Sigmoid colon (tissue), 4 donors: ENCODE measurements around the gene EHD1.

Experiments
- EP300 ChIP-seq, 4 donors: sonication (generic); formaldehyde crosslinking; IDR thresholded peaks; one replicate each; pipeline ENCODE4 v1.6.1; 2017; ENCODE audit warnings: antibody characterized with exemption in 4 of 4
- TF ChIP-seq, protein P1 (sequence below), 4 experiments: fragments of 450-650 bp in 3 of 4; fragments of 200-600 bp in 1 of 4; IDR thresholded peaks; one replicate each; pipeline ENCODE4 v1.5.1; 2016 to 2019; ENCODE audit warnings: antibody characterized with exemption in 4 of 4, mild to moderate bottlenecking in 3 of 4, moderate library complexity in 2 of 4

DNA sequence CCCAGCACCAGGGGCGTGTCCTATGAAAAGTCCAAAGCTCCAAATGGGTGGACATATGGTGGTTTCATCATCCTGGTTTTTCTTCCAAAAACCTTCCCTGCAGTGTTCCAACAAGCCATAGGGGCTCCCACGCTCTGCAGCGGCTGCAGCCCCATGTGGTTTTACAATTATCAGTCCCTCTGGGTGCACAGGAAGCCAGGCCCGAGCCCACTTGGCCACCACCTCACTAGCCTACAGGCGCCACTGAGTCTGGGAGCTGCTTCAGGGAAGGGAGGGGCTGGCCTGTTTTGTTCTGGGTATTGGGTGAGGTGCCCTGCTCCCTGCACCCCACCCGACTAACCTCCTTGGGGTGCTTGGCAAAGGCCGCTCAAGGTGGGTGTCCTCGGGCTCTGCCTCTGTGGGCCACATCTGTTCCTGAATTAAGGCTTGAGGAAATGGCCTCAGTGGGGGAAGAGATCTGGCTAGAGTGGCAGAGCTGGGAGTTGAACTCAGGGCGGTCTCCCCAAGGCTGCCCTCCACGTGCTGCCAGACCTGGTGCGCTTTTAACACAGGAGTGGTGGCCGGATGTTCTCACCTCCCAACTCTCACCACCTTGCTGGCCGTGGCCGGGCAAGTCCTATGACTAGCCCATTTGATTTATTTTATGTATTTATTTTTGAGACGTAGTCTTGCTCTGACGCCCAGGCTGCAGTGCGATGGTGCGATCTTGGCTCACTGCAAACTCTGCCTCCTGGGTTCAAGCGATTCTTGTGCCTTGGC, 28.6 kb downstream of the EHD1 start:
- no peak for TF ChIP-seq EP300 (IDR thresholded peaks at IDR 0.05)
- TF ChIP-seq, protein P1, sequence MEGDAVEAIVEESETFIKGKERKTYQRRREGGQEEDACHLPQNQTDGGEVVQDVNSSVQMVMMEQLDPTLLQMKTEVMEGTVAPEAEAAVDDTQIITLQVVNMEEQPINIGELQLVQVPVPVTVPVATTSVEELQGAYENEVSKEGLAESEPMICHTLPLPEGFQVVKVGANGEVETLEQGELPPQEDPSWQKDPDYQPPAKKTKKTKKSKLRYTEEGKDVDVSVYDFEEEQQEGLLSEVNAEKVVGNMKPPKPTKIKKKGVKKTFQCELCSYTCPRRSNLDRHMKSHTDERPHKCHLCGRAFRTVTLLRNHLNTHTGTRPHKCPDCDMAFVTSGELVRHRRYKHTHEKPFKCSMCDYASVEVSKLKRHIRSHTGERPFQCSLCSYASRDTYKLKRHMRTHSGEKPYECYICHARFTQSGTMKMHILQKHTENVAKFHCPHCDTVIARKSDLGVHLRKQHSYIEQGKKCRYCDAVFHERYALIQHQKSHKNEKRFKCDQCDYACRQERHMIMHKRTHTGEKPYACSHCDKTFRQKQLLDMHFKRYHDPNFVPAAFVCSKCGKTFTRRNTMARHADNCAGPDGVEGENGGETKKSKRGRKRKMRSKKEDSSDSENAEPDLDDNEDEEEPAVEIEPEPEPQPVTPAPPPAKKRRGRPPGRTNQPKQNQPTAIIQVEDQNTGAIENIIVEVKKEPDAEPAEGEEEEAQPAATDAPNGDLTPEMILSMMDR (IDR thresholded peaks at IDR 0.05), result no peak
